Measurements from ENCODE around the gene TRAF7. TPM values are rescaled to one million over a fixed set of nuclear protein-coding genes. Genes with fewer than 3 reads are reported as not detected.
"Not testable (repeated sequence)": the region's sequence is repeated elsewhere in the genome, so short reads cannot be mapped to it uniquely, and the experiment has no call there.

Gene TRAF7
- 10 to 100 TPM; 24.3 to 42.1 (median 42.0) TPM for polyA plus RNA-seq

DNA sequence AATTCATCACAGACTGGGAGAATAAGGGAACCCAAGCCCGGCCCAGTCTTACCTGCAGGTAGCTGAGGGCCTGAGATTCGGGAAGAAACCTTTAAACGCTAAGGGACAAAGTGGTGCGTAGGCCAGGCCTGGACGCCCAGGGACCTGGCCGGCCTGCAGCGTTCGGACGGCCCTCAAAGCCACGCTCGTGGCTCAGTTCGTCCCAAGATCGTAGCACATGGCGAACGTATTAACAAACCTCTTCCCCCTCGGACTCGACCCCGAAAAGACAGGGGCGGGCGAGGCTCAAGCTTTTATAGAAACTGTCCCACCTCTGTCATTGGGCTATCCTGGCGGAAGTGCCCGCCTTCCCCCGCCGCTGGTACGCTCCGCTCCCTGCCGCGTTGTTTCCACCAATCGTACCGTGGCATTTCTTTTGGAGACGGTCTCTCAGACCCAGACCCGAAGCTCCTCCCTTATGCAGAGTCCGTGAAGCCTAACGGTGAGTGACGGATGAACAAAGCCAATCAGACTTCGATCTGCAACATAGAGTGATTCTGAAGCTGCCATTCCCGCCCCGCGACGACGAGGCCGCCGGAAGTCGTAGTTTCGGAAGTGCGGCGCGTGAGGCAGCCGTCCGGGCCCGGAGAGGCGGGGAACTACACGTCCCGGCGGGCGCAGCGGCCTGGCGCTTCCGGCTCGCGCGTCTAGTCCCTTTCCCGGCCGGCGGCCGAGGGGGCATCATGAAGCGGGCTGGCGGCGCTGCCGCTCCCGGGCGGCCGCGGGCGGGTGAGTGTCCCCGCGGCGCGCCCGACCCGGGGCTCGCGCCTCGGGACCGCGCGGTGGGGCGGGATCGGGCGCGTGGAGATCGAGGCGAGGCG lies at the start of gene TRAF7:
TSS of gene TRAF7 (plus strand) at position 692 of the 860 bp plus-strand sequence. CDS start 8,139 bp downstream, outside the sequence.
- 0 to 1% (median 0%) methylated on average over 69 to 94 of the region's 94 CpGs for WGBS, 3 donors
- peak within 1 kb of the TSS; percentile 4 for H3K27ac ChIP-seq (ENCODE audit: low read depth, low read length)

DNA sequence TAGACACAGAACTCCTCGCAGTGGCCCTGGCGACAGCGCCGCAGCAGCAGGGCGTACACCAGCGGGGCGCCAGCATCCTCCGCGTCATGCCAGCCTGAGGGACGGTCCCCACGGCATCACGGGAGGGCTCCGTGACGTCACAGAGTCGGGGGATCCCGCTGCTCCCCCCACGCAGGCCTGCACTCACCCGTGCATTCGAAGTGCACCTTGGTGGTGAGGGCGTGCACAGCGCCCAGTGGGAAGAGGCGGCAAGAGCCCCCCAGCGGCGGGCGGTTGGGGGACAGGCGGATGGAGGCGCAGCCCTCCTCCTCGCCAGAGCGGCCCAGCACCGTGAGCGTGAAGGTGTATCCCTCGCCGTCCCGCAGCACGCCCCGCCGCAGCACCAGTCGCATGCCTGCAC lies 49.4 kb upstream of the TRAF7 start:
- WGBS, 3 donors = 94 to 96% (median 94%) methylated on average over 34 to 38 of the region's 38 CpGs
- not testable (repeated sequence) for H3K27ac ChIP-seq (ENCODE audit: low read depth, low read length)

DNA sequence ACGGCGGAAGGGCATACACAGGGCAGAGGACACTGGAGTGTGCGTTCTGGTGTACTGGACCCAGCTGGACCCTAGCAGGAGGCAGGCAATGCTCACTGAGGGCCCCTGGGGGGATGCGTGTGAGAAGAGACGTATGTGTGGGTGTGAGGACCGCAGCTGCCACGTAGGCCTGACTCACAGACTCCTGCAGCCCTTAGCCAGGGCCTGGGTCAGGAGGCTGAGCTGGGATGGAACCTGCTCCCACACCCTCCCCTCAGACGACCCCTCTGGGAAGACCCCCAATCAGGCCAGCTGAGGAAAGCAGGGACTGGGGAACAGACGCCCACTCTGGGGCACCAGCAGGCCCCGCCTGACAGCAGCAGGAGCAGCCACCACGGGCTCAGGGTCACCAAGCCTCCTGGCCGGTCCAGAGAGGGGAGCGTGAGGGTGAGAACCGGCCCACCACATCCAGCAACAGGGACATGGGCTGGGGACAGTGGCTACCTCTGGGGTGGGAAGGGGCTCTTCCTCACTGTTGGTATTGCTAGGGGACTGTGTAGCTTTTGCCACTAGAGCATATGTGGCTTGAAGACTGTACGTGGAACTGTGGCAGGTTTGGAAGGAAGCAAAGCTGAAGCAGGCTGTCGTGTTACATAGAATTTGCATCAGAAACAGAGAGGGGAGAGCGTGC lies 48.3 kb upstream of the TRAF7 start:
- H3K27ac ChIP-seq (ENCODE audit: low read depth, low read length) = not testable (repeated sequence)
- 79 to 83% (median 79%) methylated on average over 14 to 17 of the region's 17 CpGs for WGBS, 3 donors

DNA sequence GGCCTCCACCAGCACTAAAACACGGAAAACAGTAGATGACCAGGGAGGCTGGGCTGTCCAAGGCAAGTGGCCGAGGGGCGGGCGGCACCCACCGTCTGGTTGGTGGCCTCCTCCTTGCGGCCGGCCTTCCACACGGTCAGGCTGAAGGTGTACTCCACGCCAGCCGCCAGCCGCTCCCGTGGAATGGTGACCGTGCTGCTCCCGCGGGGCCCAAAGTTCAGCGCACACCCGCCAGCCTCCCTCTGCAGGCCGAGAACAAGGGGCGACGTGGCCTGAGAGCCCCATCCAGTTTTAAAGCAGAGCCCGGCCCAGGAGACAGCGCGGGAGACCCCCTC lies 47.8 kb upstream of the TRAF7 start:
- H3K27ac ChIP-seq (ENCODE audit: low read depth, low read length) = not testable (repeated sequence)
- WGBS, 3 donors = 93 to 95% (median 95%) methylated on average over 23 of the region's 23 CpGs

DNA sequence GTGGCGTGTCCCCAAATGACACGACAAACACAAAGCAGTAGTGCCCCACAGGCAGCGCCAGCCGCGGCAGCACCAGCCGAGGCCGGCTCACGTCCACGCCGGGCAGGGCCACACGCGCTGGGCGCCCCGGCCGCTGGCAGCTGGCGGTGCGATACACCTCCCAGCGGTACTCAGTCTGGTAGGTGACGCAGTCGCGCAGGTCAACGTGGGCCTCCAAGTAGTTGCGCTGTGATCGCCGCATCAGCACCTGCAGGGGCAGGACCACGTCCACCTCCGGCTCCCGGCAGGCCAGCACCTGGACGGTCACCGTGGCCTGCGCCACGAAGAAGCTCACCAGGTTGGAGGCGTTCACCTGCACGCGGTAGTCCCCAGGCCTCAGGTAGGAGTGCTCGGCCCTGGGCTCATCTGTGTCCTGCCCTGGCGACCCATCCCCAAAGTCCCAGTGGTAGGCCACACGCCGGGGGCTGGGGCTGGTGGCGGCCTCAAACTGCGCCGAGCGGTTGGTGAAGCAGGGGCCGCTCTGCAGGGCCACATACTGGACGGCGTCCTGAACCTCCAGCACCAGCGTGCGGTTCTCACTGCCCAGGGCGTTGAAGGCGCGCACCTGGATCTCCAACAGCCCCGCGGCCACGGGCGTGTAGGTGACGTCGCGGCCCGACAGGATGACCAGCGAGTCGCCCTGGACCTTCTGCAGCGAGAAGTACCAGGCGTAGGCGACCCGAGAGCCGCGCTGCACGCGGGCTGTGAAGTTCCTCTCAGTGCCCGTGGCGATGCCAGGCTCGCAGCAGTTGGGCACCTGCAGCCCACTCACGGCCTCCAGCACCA lies 46.9 kb upstream of the TRAF7 start:
- WGBS, 3 donors = 96 to 98% (median 97%) methylated on average over 62 to 73 of the region's 73 CpGs
- H3K27ac ChIP-seq (ENCODE audit: low read depth, low read length) = not testable (repeated sequence)

DNA sequence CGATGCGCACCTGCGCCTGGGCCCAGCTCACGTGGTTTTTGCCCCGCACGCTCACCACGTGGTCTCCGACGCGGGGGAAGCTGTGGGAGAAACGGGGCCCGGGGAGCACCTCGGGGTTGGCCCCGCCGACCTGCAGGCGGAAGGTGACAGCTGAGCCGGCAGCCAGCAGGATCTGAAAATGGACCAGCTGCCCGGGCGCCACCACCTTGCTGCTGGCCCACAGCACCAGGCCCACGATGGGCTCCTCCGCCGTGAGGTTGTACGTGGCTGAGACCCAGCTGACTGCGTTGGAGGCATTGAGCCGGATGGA lies 46.4 kb upstream of the TRAF7 start:
- H3K27ac ChIP-seq (ENCODE audit: low read depth, low read length) = not testable (repeated sequence)
- WGBS, 3 donors = 93 to 94% (median 94%) methylated on average over 22 to 25 of the region's 25 CpGs

DNA sequence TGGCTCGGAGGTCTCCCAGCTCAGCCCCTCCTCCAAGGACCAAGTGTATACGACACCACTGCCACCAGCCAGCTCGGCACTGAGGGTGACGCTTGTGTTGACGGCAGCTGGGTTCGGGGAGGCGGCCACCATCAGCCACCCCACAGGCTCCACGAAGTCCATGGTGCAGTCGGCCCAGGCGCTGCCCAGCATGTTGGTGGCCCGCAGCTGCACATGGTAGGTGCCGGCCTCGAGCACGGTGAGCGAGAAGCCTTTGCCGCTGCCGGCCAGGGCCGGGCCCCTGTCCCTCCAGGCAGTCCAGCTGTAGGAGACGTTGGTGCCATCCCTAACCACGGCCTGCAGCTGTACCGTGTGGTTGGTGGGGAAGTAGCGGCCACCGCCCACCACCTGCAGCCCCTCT lies 45.7 kb upstream of the TRAF7 start:
- not testable (repeated sequence) for H3K27ac ChIP-seq (ENCODE audit: low read depth, low read length)
- WGBS, 3 donors = 89 to 92% (median 90%) methylated on average over 15 to 22 of the region's 23 CpGs

DNA sequence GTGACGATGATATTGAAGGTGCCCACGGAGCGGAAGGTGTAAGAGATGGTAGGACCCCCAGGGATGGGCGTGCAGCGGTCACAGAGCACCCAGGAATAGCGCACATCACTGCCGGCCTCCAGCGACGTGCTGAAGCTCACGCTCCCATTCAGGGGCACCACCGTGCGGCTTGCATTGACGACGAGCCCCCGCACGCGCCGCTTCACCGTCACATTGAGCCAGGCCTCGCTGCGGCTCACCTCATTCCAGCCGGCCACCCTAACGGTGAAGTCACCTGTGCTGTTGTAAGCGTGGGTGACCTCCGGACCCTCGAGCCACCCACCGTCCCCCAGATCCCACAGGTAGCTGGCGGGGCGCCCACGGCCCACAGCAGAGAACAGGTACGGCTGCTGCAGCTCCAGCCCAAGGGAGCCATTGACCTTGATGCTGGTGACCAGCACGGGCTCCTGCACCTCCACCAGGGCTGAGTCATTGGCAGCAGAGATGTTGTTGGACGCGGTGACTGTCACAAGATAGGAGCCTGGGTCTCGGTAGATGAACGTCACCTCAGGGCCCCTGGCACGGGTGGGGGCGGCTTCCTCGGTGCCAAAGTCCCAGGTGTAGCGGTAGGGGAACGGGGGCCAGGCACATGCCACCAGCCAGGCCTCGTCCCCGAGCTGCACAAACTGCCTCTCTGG lies 45.1 kb upstream of the TRAF7 start:
- WGBS, 3 donors = 93 to 96% (median 95%) methylated on average over 33 to 42 of the region's 43 CpGs
- not testable (repeated sequence) for H3K27ac ChIP-seq (ENCODE audit: low read depth, low read length)

DNA sequence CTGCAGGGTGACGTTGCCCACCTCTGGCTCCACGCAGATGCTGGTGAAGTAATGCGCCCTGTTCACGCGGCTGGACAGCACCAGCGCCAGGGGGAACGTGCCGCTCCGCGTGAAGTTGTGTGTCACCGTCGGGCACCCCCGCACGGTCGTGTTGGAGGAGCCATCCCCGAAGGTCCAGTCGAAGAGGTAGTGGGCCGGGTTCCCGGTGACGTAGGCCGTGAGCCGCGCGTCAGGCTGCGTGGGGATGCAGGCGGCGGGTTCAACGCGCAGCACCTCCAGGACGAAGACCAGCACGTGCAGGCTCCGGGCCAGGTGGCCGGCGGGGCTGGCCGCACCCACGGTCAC lies 44.6 kb upstream of the TRAF7 start:
- H3K27ac ChIP-seq (ENCODE audit: low read depth, low read length) = not testable (repeated sequence)
- WGBS, 3 donors = 96 to 97% (median 96%) methylated on average over 27 to 36 of the region's 36 CpGs

DNA sequence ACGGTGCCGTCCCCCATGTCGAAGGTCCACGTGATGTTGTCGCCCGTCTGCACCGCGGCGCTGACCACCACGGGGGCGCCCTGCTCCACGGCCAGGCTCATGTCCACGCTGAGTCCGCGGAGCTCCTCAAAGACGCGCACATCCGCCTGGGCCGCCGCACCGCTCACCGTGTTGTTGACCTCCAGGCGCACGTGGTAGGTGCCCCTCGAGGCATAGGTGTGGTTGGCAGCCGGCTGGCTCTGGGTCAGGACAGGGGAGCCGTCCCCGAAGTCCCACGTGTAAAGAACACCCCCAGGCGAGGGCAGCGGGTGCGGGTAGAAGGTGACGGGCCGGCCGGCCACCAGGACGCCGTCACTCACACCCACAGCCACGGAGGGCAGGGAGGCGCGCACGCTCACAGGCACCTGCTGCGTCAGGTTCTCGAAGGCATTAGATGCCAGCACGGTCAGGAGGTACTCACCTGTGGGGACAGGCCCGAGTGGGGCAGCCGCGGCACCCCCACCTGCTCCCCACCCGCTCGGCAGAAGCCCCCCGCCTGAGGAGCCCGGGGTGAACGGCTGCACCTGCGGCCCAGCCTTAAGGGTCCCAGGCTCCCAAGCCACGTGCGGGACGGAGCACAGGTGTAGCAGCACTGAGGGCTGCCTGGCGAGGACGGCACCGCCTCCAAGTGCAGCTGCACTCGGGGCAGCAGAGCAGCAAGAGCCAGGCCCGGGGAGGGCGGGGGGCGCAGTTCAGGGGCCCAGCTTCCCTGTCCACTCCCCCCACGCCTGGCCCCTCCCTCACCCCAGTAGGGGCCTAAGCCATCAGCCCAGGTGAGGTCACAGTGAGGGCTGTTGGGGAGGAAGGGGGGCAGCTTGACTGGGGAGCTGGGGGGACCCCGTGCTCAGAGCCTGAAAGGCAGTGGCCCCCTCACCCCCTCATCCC lies 43.9 kb upstream of the TRAF7 start:
- H3K27ac ChIP-seq (ENCODE audit: low read depth, low read length) = not testable (repeated sequence)
- WGBS, 3 donors = 95% methylated on average over 53 to 64 of the region's 65 CpGs

DNA sequence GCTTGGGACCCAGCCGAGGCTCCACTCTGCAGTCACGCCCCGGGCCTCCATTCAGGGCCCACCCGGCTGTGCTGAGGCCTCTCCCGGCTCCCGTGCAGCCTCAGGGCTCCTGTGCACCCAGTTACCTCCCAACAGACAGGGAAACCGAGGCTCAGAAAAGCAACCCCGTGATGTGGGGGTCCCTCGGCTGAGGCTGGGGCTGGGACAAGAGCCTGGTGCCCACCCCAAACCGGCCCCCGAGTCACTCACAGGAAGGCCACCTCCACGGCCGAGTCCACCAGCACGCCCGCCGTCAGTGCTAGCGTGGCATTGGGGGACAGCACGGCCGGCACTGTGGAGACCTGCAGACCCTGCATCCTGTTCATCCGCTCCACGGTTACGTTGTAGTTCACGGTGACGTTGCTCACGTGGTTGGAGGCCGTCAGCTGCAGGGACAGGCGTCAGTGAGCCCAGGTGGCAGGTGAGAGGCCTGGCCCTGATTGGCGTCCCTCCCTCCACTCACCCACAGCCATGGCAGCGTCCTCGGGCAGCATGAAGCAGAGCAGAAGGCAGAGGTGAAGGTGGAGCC lies 43.0 kb upstream of the TRAF7 start:
- 86 to 92% (median 88%) methylated on average over 23 to 30 of the region's 30 CpGs for WGBS, 3 donors

DNA sequence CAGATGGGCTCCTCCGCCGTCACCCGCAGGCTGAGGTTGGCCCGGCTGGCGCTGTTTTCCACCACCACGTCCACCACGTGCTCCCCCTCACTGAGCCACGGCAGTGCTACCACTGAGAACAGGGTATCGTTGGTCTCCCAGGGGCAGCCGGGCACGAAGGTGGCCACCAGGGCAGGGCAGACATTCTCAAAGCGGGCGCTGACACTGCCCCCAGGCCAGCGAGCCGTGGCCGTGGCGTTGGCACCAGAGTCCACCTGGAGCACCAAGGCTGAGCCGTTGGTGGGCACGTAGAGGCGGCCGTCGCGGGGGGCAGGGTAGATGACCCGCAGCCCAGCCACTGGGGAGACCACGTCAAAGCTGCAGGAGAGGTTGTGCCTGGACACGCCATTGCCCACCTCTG lies 41.4 kb upstream of the TRAF7 start:
- not testable (repeated sequence) for H3K27ac ChIP-seq (ENCODE audit: low read depth, low read length)
- 93 to 97% (median 96%) methylated on average over 23 to 26 of the region's 26 CpGs for WGBS, 3 donors

More for the DNA sequence above, 43.0 kb upstream of the TRAF7 start:
- H3K27ac ChIP-seq (ENCODE audit: low read depth, low read length) = not testable (repeated sequence)

DNA sequence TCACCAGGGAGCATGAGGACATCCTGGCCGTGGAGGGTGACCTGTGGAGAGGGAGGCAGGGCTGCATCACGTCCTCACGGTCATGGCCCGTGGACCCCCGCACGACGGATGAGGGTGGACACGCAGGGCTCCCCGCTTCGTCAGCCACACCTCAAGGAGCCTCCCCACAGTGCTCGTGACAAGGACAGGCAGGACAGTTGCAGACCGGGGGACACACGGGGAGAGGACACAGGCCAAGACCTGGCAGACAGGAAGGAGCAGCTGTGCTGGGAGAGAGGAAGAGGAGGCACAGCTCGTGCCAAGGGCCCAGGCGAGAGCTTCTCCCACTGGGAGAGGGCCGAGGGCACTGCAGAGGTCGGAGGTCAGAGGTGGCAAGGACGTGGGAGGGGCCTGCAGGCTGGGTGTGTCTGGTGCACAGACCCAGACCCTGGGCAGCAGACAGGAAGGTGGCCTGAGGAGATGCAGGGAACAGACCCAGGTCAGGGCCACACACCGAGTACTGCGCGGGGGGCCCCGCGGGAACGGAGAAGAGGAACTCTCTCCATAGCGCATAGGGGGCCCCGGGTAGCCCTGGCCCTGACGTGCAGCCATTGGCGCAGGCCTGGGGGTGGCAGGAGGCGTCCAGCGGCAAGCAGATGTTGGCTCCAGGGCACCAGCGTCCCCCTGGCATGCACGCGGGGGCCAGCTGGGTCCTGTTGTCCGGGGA lies 40.5 kb upstream of the TRAF7 start:
- 78 to 89% (median 87%) methylated on average over 21 to 32 of the region's 34 CpGs for WGBS, 3 donors
- not testable (repeated sequence) for H3K27ac ChIP-seq (ENCODE audit: low read depth, low read length)

DNA sequence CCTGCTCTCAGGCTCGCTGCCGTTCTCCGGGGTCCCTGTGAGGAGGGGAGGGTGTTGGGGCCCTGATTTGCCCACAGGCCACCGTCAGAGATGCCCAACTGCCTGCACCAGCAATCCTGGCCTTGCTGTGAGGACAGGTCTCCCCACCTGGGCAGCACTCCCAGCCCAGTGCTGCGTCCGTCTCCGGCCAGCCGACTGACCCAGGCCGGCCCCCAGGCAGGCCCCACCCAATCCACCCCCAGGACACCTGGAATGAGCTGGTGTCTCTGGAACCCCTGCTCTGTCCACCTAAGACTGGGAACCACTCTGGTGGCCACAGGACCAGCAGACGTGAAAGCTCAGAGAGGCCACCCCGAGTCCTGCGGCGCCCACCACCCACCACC lies 40.0 kb upstream of the TRAF7 start:
- no peak overlapping the region for H3K27ac ChIP-seq (ENCODE audit: low read depth, low read length)
- 91 to 100% (median 94%) methylated on average over 9 to 13 of the region's 13 CpGs for WGBS, 3 donors

DNA sequence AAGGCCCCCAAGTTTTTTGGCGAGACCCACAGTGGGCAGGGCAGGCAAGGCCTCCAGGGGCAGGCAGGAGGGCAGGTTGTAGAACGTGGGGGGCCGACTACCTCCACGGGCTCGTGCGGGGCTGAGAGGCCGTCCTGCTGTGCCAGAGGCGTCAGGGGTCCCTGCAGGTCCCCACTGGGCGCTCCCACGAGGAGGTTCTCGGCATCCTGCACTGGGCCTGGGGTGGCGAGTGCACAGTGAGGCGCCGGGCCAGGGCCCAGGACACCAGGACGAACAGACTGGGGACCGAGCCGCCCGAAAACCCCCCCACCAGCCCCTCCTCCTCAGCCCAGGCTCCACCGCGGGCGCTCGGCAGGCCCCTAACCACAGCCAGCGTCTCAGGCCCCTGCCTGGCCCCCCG lies 39.2 kb upstream of the TRAF7 start:
- 69 to 90% (median 90%) methylated on average over 9 to 23 of the region's 24 CpGs for WGBS, 3 donors
- not testable (repeated sequence) for H3K27ac ChIP-seq (ENCODE audit: low read depth, low read length)

DNA sequence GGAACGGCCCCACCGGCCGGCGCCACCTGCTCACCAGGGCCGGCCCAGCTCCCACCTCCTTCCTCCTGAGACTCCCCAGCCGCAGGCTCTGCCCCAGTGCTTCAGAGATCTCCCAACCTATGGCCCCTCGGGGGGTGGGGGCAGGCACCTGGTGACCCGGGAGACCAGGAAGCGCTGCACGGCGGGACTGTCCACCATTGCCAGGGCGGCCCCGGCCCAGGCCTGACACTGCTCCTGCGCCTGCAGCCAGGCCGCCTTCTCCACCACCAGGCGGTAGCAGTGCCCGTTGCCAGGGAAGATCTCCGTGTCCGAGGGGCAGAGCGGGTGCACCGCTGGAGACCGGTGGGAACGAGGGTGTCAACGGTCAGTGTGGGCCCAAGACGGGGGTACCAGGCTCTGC lies 38.2 kb upstream of the TRAF7 start:
- 89 to 94% (median 93%) methylated on average over 12 to 21 of the region's 25 CpGs for WGBS, 3 donors
- H3K27ac ChIP-seq (ENCODE audit: low read depth, low read length) = not testable (repeated sequence)

Data from adipose tissue (tissue), 3 donors.